Hematopoietic multipotent progenitor cell treated with erythropoietin and hydrocortisone succinate and interleukin-3 and kit ligand, for 6 days (in vitro differentiated cells): ENCODE results near the gene TMEM183A.

Experiments
- DNase-seq: peaks from one replicate; pipeline ENCODE4 v3.0.0-alpha.2; 2015

The TMEM183A gene

DNA sequence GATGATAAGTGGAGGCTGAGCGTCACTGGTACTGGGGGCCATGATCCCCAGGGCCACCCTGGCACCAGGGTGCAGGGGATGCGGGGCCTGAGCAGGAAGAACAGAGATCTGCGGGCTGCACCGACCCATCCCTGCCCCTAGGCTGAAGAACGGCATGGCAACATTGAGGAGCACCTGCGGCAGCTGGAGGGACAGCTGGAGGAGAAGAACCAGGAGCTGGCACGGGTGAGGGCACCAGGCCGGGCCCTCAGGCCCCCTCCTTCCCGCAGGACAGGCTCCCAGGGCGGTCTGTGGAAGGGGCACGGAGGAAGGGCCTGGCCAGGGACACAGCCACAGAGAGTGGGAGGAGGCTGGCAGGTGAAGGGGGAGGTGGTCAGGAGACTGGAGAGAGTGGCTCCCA lies 40.9 kb downstream of the TMEM183A start:
- DNase-seq = no peak

DNA sequence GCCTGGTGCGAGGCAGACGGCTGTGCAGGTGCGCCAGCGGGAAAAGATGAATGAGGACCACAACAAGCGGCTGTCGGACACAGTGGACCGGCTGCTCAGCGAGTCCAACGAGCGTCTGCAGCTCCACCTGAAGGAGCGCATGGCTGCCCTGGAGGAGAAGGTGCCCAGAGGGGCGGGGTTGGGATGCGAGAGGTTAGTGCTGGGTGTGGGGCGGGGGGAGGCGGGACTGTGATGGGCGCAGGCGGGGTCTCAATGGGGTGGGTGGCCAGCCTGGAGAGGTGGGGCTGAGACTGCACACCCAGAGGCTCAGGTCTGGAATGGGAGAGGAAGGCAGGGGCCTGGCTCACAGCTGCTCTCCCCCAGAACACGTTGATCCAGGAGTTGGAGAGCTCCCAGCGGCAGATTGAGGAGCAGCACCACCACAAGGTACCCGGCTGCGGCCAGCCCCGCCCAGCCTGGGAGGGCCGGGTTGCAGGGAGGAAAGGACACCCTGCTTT lies 41.4 kb downstream of the TMEM183A start:
- DNase-seq = no peak

DNA sequence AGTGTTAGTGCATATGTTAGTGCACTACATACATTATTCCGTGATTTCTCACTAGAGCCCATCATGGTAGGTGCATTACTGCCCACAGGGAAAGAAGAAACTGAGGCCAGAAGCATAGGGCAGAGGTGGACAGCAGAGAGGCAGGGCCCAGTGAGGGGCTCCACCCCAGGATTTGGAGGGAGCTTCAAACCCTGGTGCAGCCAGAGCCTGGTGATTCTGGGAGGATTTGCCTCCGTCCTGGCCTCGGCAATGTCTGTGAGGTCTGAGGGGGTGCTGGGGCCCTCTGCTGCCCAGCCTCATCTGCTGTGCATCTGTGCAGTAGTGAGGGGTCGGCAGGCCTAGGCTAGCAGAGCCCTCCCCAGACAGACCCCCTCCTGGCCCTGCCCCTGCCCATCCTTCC lies 41.9 kb downstream of the TMEM183A start:
- no peak for DNase-seq

DNA sequence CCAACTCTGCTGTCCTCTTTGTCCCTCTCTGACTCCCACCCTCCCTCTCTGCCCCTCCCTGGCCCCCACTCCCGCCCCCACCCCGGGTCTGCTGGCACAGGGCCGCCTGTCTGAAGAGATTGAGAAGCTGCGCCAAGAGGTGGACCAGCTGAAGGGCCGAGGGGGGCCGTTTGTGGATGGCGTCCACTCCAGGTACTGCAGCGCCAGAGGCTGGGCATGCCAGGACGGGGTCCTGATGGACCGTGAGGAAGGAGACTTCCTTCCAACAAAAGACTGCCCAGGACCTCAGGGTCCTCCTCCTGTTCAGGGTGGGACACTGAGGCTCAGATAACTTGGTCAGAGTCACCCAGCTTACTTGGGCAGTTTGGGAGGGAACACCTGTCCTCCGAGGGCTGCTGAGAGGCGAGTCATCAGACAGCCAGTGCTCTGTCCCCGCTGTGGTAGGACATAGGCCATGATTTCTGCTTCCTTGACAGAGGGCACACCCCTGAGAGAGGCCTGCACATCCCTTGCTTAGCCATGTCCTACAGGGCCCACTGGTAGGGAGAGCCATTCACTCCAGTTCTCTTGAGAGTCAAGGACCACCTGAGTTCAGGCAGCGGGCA lies 42.5 kb downstream of the TMEM183A start:
- DNase-seq = no peak

DNA sequence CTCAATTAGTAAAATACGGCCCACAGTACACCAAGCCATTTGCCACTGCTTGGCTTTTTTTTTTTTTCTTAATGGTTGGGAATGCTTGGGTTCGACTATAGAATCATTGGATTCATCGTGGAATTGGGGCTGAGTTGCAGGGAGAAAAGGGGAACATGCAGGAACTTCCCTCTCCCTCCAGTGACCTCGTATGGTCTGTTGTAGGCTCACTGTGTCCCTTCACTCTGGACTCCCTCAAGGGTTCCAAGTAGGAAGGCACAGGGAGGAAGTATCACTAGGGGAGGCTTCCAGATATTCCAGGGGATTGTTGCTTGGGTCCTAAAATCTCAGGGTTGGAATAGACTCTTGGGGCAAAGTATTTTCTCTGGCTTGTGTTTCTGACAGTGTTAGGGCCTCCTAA lies 43.7 kb downstream of the TMEM183A start:
- no peak for DNase-seq

DNA sequence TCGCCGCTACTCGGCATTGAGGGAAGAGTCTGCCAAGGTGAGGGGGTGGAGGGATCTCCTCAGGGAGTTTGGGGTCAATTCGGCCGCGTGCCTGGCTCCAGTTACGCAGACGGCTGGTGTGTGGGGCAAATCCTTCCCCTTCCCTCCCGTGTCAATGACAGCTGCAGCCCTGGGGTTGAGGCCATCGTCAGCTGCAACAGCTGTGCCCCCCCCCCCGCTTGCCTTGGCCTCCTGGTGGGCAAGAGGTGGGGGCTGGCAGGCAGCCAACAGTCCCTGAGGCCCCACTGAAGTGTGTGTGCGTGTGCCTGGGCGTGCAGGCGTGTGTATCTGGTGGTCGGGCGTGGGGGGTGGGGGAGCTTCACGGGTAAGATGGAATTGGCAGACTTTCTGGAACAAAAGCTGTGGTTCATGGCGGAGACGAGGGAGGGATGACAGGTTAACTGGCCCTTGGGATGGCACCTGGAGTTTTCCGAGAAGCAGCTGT lies 44.7 kb downstream of the TMEM183A start:
- DNase-seq = no peak

DNA sequence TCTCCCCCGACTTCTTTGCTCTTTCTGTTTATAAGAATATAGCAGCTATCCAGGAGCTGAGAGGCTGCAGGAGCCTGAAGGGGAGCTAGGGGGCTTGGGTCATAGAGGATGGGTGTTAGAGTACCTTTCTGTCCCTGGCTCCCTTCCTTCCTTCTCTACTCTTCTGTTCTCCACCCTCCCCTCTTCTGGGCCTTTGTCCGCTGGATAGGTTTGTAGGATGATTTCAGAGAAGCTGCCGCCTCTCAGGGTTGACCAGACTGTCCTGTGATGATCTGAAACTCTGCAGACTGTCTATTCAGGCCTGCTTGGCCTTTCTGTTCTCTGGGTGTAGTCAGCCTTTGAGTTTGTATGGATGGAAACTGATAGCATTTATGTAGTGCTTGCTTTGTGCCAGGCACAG lies 45.4 kb downstream of the TMEM183A start:
- no peak for DNase-seq

DNA sequence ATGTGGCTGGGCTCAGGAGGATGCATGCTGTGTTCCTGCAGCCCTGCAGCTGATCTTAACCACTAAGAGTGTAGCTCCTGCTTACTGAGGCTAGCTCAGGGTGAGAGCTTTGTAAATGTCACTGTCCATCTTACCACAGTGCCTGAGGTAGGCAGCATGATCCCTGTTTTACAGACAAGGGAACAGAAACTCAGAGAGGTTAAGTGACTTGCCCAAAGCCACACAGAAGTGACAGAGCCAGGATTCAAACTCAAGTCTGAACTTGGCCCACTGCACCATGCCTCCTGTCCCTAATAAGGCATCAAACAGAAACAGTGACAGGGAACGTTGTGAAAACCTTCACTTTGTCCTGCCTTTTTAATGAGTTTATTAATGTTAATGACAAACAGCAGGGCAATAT lies 47.0 kb downstream of the TMEM183A start:
- no peak for DNase-seq

DNA sequence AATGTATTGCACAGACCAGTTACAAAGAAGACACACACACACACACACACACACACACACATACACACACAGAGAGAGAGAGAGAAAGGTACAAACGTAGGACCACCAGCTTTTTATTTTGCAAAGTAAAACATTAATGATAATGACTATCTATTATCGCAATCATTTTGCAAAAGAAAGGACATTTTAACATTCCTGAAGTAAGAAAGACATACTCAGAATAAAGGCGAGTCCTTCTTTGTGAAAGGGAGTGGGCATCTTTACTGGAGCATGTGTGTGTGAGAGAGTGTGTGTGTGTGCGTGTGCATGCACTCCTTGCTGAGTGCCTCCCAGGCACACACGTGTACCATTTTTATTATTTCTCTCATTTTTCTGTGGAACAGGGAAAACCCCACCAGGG lies 47.5 kb downstream of the TMEM183A start:
- DNase-seq = no peak

DNA sequence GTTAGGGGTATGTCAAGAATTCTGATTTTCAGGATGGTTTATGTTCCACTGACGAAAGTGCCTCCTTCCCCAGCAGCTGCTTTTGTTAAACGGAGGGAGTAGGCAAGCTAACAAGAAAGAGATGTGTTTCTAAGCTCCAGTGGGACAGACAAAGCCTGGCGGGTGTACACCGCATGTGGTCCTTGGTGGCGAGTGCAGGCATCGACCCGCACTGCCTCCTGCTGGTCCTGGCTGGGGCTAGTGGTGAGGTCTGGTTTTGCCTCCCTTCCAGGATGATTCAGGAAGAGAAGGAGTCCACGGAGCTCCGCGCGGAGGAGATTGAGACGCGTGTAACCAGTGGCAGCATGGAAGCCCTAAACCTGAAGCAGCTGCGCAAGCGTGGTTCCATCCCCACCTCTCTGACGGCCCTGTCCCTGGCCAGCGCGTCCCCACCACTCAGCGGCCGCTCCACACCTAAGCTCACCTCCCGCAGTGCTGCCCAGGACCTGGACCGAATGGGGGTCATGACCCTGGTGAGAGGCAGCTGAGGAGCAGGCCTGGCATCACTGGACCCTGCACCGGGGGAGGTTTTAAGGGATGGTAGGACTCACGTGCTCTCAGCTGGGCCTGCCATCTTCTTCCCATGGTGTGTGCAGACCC lies 48.1 kb downstream of the TMEM183A start:
- DNase-seq = no peak

DNA sequence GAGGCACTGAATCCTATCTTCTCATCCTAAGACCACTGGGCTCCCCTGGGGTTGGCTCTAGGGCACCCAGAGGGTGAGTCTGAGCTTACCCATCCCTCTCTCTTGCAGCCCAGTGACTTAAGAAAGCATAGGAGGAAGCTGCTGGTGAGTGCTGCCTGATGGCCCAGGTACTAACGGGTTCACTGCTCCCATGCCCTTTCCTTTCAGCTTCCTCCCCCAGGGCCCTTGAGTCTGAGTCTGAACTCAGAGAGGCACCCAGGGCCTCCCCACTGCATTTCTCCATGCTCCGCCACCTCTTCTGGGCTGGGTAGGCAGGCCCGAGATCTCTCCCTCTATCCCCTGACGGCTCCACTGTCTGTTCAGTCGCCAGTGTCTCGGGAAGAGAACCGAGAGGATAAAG lies 48.8 kb downstream of the TMEM183A start:
- DNase-seq = no peak

DNA sequence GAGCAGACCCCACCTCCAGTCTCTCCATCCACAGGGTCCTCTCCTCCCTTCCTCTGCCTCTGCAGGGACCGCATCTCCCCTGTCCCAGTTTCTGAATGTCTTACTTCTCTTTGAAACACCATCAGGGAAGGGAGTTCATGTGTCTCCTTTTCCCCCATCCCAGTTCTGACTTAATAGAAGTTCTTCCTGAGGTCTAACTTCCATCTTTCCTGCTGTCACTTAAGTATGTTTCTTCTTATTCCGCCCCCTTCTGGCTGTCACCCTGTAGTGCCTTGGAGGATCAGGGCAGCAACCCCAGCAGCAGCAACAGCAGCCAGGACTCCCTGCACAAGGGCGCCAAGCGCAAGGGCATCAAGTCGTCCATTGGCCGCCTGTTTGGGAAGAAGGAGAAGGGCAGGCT lies 49.3 kb downstream of the TMEM183A start:
- DNase-seq = no peak

DNA sequence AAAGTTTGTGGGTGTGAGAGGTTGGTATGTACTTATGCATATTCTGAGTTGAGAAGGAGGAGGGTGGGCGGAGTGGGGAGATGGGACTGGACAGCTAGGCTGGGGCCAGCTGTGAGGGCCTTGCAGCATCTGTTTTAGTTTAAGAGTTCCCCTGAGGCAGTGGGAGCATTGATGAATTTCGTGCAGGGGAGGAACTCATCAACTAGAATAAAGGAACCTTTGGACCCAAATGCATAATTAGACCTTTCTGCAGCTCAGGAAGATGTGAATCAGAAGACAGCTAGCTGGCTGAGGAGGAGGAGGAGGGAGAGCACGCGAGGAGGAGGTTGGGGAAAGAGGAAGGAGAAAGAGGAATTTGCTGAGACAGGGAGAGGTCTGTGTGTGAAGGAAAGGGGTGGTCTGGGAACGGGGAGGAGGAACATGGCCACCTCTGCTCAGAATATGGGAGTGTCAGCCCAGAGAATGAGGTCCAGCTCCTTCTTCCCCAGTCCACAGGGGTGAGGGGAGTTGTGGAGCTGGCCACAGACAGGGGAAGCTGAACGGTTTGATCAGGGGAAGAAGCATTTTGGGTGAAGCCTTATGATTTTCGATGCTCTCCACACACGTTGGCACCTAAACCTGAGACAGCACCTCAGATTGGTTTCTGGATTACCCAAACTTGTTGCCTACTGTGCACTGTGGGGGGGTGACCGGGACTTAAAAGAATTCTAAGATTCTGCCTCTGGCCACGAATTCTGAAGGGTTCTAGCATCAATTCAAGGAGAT lies 50.9 kb downstream of the TMEM183A start:
- no peak for DNase-seq

DNA sequence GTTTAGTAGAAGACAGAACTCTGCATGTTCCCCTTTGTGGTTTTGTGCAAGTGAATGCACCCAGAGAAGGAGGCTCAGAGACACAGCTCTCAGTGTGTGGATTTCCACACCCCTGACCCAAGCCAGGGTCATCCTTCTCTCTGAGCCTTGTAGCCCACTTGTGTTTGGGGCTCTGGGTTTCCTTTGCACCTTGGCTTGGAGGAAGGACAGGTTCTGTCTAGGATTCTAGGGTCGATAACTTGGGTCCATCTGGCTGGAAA lies 51.4 kb downstream of the TMEM183A start:
- DNase-seq = no peak

DNA sequence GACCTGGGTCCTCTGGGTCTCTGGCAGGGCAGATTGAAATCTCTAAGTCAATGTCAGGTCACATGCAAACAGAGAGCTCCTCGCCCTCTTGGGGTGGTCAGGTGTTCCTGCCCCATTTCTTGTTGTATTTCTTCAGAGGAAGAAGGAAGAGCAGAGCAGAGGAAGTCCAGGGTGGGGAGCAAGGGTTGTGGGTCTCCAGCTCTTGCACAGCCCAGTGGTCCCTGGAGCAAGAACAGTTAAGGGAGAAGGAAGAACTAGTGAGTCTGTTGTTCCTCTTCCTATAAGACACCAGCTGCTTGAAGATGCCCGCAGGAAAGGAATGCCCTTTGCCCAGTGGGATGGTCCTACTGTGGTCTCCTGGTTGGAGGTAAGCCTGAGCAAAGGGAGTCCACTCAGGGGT lies 52.3 kb downstream of the TMEM183A start:
- no peak for DNase-seq

DNA sequence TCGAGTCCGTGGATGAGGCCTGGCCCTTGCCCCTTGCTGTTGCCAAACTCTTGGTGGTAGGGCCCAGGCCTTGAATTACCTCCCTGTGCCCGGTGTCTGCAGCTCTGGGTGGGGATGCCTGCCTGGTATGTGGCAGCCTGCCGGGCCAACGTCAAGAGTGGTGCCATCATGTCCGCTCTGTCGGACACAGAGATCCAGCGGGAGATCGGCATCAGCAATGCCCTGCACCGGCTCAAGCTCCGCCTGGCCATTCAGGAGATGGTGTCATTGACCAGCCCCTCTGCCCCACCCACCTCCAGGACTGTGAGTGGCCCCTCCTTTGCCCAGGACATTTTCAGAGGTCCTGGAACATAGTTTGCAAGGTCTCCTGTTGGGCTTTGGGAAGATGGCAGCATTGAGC lies 52.9 kb downstream of the TMEM183A start:
- no peak for DNase-seq

DNA sequence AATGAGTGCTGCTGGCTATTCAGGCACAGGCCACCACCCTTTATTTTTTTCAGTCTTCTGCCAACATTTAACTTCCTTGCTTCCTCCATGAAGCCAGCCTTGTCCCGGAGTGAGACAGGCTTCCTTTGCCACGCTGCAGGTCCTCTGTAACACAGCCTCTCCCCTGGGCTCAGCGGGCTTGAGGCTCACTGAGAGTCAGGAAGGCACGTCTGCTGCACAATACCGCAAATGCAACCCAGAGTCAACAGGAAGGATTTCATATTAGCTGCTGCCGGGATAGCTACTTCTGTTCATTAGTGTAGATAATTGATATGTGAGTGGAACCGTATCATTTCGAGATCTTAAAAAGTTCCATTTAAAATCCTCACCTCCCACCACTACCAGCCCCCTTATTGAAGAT lies 56.1 kb downstream of the TMEM183A start:
- no peak for DNase-seq

DNA sequence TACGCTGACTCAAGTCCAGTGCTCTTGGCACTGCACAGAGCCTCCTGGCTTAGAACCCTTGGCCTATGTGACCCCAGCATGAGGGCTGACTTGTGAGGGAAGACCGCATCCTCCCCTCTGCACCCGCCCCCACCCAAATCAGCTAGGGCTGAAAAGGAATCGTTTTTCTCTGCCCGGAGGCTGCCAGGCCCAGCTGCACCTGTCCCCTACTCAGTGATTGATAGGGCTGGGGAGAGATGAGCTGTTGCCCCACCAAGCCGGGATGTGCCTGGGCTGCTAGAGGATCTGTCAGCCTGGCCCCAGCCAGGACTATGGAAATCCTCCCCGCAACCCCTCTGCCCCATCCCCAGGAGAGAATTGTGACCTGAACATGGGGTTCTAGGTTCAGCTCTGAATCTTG lies 58.0 kb downstream of the TMEM183A start:
- DNase-seq = no peak

DNA sequence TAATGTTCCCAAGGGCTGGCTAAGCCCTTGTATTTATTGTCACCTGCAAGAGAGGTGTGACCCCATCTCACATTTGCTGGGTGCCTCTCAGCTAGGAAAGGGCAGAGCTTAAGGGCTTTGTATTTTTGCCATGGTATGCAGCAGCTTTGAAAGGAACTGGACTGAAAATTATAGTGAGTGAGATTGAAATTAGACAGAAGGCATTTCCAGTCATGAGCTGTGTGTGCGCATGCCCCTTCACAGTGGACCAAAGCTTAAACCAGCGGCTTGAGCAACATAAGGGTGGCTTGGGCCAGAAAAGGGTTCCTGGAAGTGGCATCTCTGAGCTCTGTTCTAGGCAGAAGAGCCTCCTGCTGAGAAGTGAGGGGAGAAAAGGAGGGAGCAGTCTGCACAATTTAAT lies 58.8 kb downstream of the TMEM183A start:
- no peak for DNase-seq

DNA sequence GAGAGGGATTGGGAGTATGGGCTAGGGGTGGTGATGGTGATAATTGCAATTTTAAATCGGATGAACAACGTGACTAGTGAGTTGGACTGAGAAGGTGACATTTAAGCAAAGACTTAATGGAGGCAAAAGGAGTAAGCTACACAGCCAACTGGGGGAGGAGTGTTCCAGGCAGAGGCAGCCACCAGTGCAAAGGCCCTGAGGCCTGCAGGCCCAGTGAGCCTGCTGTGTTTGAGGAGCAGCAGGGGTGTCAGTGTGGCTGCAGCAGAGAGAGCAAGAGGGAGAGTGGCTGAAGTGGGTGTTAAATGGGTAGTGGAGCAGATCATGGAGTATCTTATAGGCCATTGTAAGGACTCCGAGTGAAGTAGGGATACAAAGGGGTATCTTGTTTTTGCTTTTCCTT lies 59.8 kb downstream of the TMEM183A start:
- no peak for DNase-seq

DNA sequence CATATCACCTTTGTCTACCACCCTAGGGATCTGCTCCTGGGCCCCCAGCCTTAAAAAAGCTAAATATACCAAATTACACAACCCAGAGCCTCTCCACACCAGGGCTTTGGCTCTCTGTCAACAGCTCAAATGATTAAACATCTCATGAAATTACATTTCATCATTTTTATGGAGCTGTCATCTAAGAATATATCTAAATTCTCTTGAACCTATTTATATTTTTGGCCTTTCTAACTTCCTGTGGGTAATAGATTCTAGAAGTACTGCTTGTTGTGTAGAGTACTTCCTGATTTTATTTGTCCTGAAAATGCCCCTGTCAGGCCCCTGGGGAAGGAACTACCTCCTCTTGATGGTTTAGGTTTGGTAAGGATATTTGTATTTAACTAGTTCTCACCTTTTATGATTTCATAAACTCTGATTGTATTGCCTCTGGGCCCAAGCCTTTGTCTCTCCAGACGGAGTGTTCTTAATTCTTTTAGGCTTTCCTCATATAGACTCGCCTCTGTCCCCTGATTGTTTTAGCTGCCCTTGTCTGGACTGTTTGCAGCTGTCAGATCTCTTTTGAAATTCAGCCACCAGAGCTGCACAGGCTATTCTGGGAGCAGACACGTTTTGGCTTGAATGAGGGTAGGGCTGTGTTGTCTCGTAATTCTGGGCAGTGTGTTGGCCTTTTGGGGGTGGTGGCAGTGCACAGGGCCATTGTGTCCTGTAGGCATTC lies 62.0 kb downstream of the TMEM183A start:
- DNase-seq = peak; percentile 22

DNA sequence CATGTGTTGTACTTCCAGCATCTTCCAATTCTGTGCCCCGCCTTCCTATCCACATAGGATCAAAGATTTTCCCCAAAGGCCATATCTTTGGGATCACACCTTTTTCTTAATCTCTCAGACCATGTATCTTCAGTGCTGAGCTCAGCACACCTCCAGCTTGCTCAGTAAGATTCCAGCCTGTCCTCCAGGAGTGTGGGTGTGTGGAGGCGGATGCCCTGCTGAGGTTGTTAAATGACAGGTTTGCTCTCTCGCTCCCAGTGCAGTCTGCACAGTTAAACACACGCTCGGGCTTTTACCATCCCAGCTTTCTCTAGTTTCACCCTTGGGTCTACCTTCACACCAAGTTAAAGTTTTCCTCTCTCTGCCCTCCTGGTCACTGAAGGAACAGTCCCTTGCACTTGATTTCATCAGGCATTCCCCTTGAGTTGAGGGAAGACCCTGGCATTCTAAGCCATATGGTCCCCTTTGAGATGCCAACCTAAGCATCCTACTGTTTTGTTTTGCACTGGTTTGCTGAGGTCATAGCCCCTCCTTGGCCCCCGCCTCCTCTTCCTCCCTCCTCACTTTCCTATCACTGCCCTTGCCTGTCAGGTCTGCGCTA lies 64.9 kb downstream of the TMEM183A start:
- DNase-seq = no peak

DNA sequence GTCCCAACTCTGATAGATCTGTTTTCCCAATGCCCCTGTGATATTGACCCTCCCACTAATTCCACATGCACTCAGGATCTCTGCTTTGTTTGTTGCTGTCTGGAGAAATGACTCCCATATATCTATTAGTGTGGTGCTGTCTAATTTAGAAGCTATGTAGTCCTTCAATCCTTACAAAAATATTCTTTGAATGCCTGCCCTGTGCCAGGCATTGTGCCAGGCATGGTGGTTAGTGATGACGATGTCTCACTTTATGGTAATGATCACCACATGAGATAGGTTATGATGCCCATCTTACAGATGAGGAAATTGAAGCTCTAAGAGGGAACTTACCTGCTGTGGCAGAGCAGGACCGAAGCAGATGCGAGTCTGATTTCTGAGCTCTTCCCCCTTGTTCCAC lies 65.7 kb downstream of the TMEM183A start:
- DNase-seq = no peak
